ENCODE measurements around the gene MAPK12.

MAPK12 gene

GRCh38 chr22:50298937-50299784 is 37.7 kb upstream of the MAPK12 start:
- no peak for DNase-seq

- DNase-seq = no peak
These were observed 36.8 kb upstream of the MAPK12 start for GRCh38 chr22:50298266-50298637.

GRCh38 chr22:50297510-50298265 is 36.2 kb upstream of the MAPK12 start:
- no peak for DNase-seq

GRCh38 chr22:50296658-50297490 is 35.4 kb upstream of the MAPK12 start:
- no peak for DNase-seq

GRCh38 chr22:50294319-50294656 is 32.8 kb upstream of the MAPK12 start:
- DNase-seq = no peak

- DNase-seq = no peak
These were observed 32.2 kb upstream of the MAPK12 start for GRCh38 chr22:50293441-50294318.

- no peak for DNase-seq
These were observed 31.4 kb upstream of the MAPK12 start for GRCh38 chr22:50292643-50293440.

- DNase-seq = no peak
These were observed 28.6 kb upstream of the MAPK12 start for GRCh38 chr22:50289942-50290630.

GRCh38 chr22:50289151-50289941 is 27.9 kb upstream of the MAPK12 start:
- DNase-seq = no peak

GRCh38 chr22:50287731-50288130 is 26.2 kb upstream of the MAPK12 start:
- DNase-seq = no peak

GRCh38 chr22:50286701-50287318 is 25.3 kb upstream of the MAPK12 start:
- no peak for DNase-seq

- no peak for DNase-seq
These were observed 24.8 kb upstream of the MAPK12 start for GRCh38 chr22:50286275-50286674.

- no peak for DNase-seq
These were observed 24.2 kb upstream of the MAPK12 start for GRCh38 chr22:50285568-50286229.

- no peak for DNase-seq
These were observed 23.0 kb upstream of the MAPK12 start for GRCh38 chr22:50284479-50284878.

GRCh38 chr22:50283821-50284220 is 22.3 kb upstream of the MAPK12 start:
- DNase-seq = no peak

- DNase-seq = no peak
These were observed 21.1 kb upstream of the MAPK12 start for GRCh38 chr22:50282361-50283155.

- no peak for DNase-seq
These were observed 20.5 kb upstream of the MAPK12 start for GRCh38 chr22:50281957-50282356.

GRCh38 chr22:50281384-50281760 is 19.9 kb upstream of the MAPK12 start:
- no peak for DNase-seq

Measured in NCI-H187 treated with DMSO at 0.1 percent for 48 hours (cell line).